ENCODE data around the gene ANKRD45.

- TF ChIP-seq EZH2 (IDR thresholded peaks at IDR 0.05; ENCODE audit: borderline replicate concordance, low read depth, low read length, poor library complexity, severe bottlenecking): no peak
- no peak for TF ChIP-seq CTCF (conservative IDR thresholded peaks at IDR 0.05; ENCODE audit: low read depth, low read length)
These were observed 12.5 kb upstream of the ANKRD45 start for GRCh38 chr1:173682184-173682583.

Data from A673 (cell line).